GM19324 (cell line): ENCODE data around the gene PILRB.

ENCODE experiments used
- ATAC-seq: cut with Tn5 transposase; IDR thresholded peaks from one replicate; pipeline ENCODE4 v1.9.1; 2021; ENCODE audit warnings: mild to moderate bottlenecking, moderate library complexity; ENCODE audit not compliant: unreplicated experiment, low FRiP score

Gene PILRB

GRCh38 chr7:100400656-100401055 lies 42.7 kb downstream of the PILRB start:
- no peak for ATAC-seq

- ATAC-seq: no peak
Observed at GRCh38 chr7:100401811-100402210, 43.9 kb downstream of the PILRB start.

GRCh38 chr7:100402241-100402640 lies 44.3 kb downstream of the PILRB start:
- ATAC-seq: no peak

GRCh38 chr7:100406767-100407166 lies 48.9 kb downstream of the PILRB start:
- ATAC-seq: no peak

- no peak for ATAC-seq
Observed at GRCh38 chr7:100407285-100408180, 49.6 kb downstream of the PILRB start.

- no peak for ATAC-seq
Observed at GRCh38 chr7:100411101-100411500, 53.2 kb downstream of the PILRB start.

GRCh38 chr7:100413346-100413745 lies 55.4 kb downstream of the PILRB start:
- no peak for ATAC-seq

- ATAC-seq: no peak
Observed at GRCh38 chr7:100413889-100414288, 56.0 kb downstream of the PILRB start.

- ATAC-seq: no peak
Observed at GRCh38 chr7:100415448-100415847, 57.5 kb downstream of the PILRB start.
